ENCODE measurements around the gene IGF2.

DNA sequence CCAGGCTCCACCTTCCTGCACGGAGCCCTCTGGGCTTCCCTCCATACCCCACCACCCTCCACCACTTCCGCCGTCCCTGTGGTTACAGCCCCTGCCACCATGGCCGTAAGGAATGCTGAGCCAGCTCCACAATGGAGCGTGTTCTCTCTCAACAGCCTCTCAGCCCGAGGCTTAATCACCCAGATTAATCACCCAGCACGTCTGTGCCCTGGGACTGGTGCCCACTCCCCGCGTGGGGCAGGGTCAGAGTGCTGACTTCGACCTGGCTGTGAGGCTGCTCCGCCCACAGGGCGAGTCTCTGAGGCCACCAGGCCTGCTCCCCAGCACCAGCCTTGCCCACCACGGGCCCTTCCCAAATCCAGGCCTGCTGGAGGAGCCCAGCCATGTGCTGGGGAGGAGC lies 36.5 kb upstream of the IGF2 start:
- TF ChIP-seq, protein P1, sequence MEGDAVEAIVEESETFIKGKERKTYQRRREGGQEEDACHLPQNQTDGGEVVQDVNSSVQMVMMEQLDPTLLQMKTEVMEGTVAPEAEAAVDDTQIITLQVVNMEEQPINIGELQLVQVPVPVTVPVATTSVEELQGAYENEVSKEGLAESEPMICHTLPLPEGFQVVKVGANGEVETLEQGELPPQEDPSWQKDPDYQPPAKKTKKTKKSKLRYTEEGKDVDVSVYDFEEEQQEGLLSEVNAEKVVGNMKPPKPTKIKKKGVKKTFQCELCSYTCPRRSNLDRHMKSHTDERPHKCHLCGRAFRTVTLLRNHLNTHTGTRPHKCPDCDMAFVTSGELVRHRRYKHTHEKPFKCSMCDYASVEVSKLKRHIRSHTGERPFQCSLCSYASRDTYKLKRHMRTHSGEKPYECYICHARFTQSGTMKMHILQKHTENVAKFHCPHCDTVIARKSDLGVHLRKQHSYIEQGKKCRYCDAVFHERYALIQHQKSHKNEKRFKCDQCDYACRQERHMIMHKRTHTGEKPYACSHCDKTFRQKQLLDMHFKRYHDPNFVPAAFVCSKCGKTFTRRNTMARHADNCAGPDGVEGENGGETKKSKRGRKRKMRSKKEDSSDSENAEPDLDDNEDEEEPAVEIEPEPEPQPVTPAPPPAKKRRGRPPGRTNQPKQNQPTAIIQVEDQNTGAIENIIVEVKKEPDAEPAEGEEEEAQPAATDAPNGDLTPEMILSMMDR (IDR thresholded peaks at IDR 0.05) = no peak
- no peak for TF ChIP-seq POLR2A (IDR thresholded peaks at IDR 0.05)
